ENCODE data around the gene KRT34. TPM values are rescaled to one million over a fixed set of nuclear protein-coding genes. Genes with fewer than 3 reads are reported as not detected.

Gene KRT34
- total and polyA plus RNA-seq, 9 donors, result not detected

- Histone ChIP-seq H3K36me3 (no peaks in the 10 kb centered on the region), H3K27ac (no peak overlapping the region), H3K9me3 (no peaks in the 10 kb centered on the region), H3K4me3 (no peak overlapping the region), H3K27me3 (no peaks in the 10 kb centered on the region), H3K4me1 (ENCODE audit: insufficient read depth) (no peaks in the 10 kb centered on the region)
- no peak for DNase-seq
- TF ChIP-seq POLR2A (IDR thresholded peaks at IDR 0.05) (no peak), CTCF (IDR thresholded peaks at IDR 0.05) (no peak), EP300 (IDR thresholded peaks at IDR 0.05) (no peak)
- 92 to 97% (median 95%) methylated on average over 5 of the region's 5 CpGs for WGBS, 3 donors
- intact Hi-C loops (cut with DNase I), result no loop called here
These were observed 49.0 kb downstream of the KRT34 start for GRCh38 chr17:41333098-41333497.

GRCh38 chr17:41332239-41332638, 49.9 kb downstream of the KRT34 start:
- intact Hi-C loops (cut with DNase I), result no loop called here
- WGBS, 3 donors, result 87 to 90% (median 89%) methylated on average over 2 of the region's 2 CpGs

GRCh38 chr17:41331606-41332005, 50.5 kb downstream of the KRT34 start:
- no peak overlapping the region for H3K4me3 ChIP-seq
- no peaks in the 10 kb centered on the region for H3K36me3 ChIP-seq
- TF ChIP-seq EP300 (IDR thresholded peaks at IDR 0.05) (no peak), CTCF (IDR thresholded peaks at IDR 0.05) (no peak), POLR2A (IDR thresholded peaks at IDR 0.05) (no peak)
- no peak for DNase-seq
- H3K4me1 ChIP-seq (ENCODE audit: insufficient read depth), result peaks cover 4% of the 10 kb centered on the region
- WGBS, 3 donors, result 79 to 83% (median 82%) methylated on average over 6 to 7 of the region's 7 CpGs
- no peaks in the 10 kb centered on the region for H3K27me3 ChIP-seq
- intact Hi-C loops (cut with DNase I), result no loop called here
- H3K27ac ChIP-seq, result no peak overlapping the region
- H3K9me3 ChIP-seq, result no peaks in the 10 kb centered on the region

More at GRCh38 chr17:41332239-41332638, 49.9 kb downstream of the KRT34 start:
- no peak overlapping the region for H3K27ac ChIP-seq
- H3K27me3 ChIP-seq, result no peaks in the 10 kb centered on the region
- H3K9me3 ChIP-seq, result no peaks in the 10 kb centered on the region
- no peak for DNase-seq
- H3K4me1 ChIP-seq (ENCODE audit: insufficient read depth), result peaks cover 4% of the 10 kb centered on the region
- no peak overlapping the region for H3K4me3 ChIP-seq
- TF ChIP-seq POLR2A (IDR thresholded peaks at IDR 0.05), result no peak
- no peak for TF ChIP-seq CTCF (IDR thresholded peaks at IDR 0.05)
- no peak for TF ChIP-seq EP300 (IDR thresholded peaks at IDR 0.05)
- no peaks in the 10 kb centered on the region for H3K36me3 ChIP-seq

- no peak overlapping the region for H3K27ac ChIP-seq
- 52 to 56% (median 55%) methylated on average over 13 of the region's 13 CpGs for WGBS, 3 donors
- H3K36me3 ChIP-seq, result no peaks in the 10 kb centered on the region
- H3K4me1 ChIP-seq (ENCODE audit: insufficient read depth), result peaks cover 4% of the 10 kb centered on the region
- H3K27me3 ChIP-seq, result no peaks in the 10 kb centered on the region
- H3K4me3 ChIP-seq, result no peak overlapping the region
- no peaks in the 10 kb centered on the region for H3K9me3 ChIP-seq
- intact Hi-C loops (cut with DNase I), result no loop called here
- TF ChIP-seq POLR2A (IDR thresholded peaks at IDR 0.05), result no peak
- TF ChIP-seq EP300 (IDR thresholded peaks at IDR 0.05), result no peak
- TF ChIP-seq CTCF (IDR thresholded peaks at IDR 0.05), result no peak
- DNase-seq, result peak in 1 of 5 donors; percentile 26
These were observed 52.7 kb downstream of the KRT34 start for GRCh38 chr17:41329279-41329948.

Measured in ovary (tissue), 9 donors.